HepG2 (cell line): ENCODE measurements around the gene GPN2. TPM values are rescaled to one million over a fixed set of nuclear protein-coding genes. Genes with fewer than 3 reads are reported as not detected.

Experiments used
- GFI1 ChIP-seq: sonication (generic); formaldehyde crosslinking; IDR thresholded peaks from 2 replicates; pipeline ENCODE4 v1.5.0; 2020; ENCODE audit warnings: missing genetic modification reagents, mild to moderate bottlenecking, borderline replicate concordance
- HIVEP1 ChIP-seq: sonication (generic); formaldehyde crosslinking; IDR thresholded peaks from 2 replicates; pipeline ENCODE4 v1.4.0; 2020; ENCODE audit warnings: mild to moderate bottlenecking, missing genetic modification reagents
- PAWR ChIP-seq: sonication (generic); formaldehyde crosslinking; IDR thresholded peaks from 2 replicates; pipeline ENCODE4 v1.4.0; 2020; ENCODE audit warnings: missing genetic modification reagents, mild to moderate bottlenecking, borderline replicate concordance
- PITX1 ChIP-seq: sonication (generic); formaldehyde crosslinking; IDR thresholded peaks from 2 replicates; pipeline ENCODE4 v1.5.1; 2020; ENCODE audit warnings: mild to moderate bottlenecking, missing genetic modification reagents
- SMAD3 ChIP-seq: sonication (generic); formaldehyde crosslinking; IDR thresholded peaks from 2 replicates; pipeline ENCODE4 v1.4.0; 2020; ENCODE audit warnings: missing genetic modification reagents
- YEATS2 ChIP-seq: sonication (generic); formaldehyde crosslinking; IDR thresholded peaks from 2 replicates; pipeline ENCODE4 v1.4.0; 2020; ENCODE audit warnings: missing genetic modification reagents, borderline replicate concordance
- ZNF746 ChIP-seq: sonication (generic); formaldehyde crosslinking; IDR thresholded peaks from 2 replicates; pipeline ENCODE4 v1.8.0; 2022; ENCODE audit warnings: mild to moderate bottlenecking, missing genetic modification reagents
- polyA plus RNA-seq, 8 experiments: library from polyadenylated mRNA; depleted of rRNA in 3 of 8; stranded (reverse) in 7 of 8; unstranded in 1 of 8; fragments of >200 nt; fragmentation: Illumina TruSeq in 4 of 8; extraction: Trizol in 4 of 8; gene quantifications; 2 replicates each; pipeline versions ENCODE4 v1.2.1 to v1.2.3, GENCODE V29; 2011 to 2016; ENCODE audit warnings: low read depth in 4 of 8, missing spikeins in 1 of 8, mixed read lengths in 1 of 8; ENCODE audit not compliant: insufficient read depth in 1 of 8
- total RNA-seq, 5 experiments: library from RNA; depleted of rRNA; stranded (reverse); fragments of >200 nt; fragmentation: Illumina TruSeq; extraction: Trizol; gene quantifications; 2 replicates each; pipeline ENCODE4 v1.2.3, GENCODE V29; 2016; ENCODE audit warnings: low read depth in 1 of 5
- TF ChIP-seq, protein P1 (sequence below): sonication (generic); formaldehyde crosslinking; IDR thresholded peaks from 2 replicates; pipeline ENCODE4 v1.4.0; 2020; ENCODE audit warnings: missing genetic modification reagents
- TF ChIP-seq, protein P2 (sequence below): sonication (generic); formaldehyde crosslinking; IDR thresholded peaks from 2 replicates; pipeline ENCODE4 v1.8.1; 2023; ENCODE audit warnings: missing genetic modification reagents, inconsistent platforms, borderline replicate concordance
- TF ChIP-seq, protein P3 (sequence below): sonication (generic); formaldehyde crosslinking; IDR thresholded peaks from 2 replicates; pipeline ENCODE4 v1.5.0; 2020; ENCODE audit warnings: missing genetic modification reagents
- TF ChIP-seq, protein P4 (sequence below): sonication (generic); formaldehyde crosslinking; IDR thresholded peaks from 2 replicates; pipeline ENCODE4 v1.5.0; 2020; ENCODE audit warnings: missing genetic modification reagents
- TF ChIP-seq, protein P5 (sequence below): sonication (generic); formaldehyde crosslinking; conservative IDR thresholded peaks from 2 replicates; pipeline ENCODE4 v1.8.0; 2022; ENCODE audit warnings: low read depth, missing genetic modification reagents
- TF ChIP-seq, protein P6 (sequence below): sonication (generic); formaldehyde crosslinking; IDR thresholded peaks from 2 replicates; pipeline ENCODE4 v1.5.0; 2020; ENCODE audit warnings: missing genetic modification reagents
- TF ChIP-seq, protein P7 (sequence below): sonication (generic); formaldehyde crosslinking; IDR thresholded peaks from 2 replicates; pipeline ENCODE4 v1.9.0; 2022; ENCODE audit warnings: missing genetic modification reagents, mild to moderate bottlenecking, borderline replicate concordance

Gene GPN2
- total and polyA plus RNA-seq, 2 of the 13 experiments (the other 11 are each of a cell fraction or from before 2014, with no cell fraction given) = 19.3 to 38.9 TPM

DNA sequence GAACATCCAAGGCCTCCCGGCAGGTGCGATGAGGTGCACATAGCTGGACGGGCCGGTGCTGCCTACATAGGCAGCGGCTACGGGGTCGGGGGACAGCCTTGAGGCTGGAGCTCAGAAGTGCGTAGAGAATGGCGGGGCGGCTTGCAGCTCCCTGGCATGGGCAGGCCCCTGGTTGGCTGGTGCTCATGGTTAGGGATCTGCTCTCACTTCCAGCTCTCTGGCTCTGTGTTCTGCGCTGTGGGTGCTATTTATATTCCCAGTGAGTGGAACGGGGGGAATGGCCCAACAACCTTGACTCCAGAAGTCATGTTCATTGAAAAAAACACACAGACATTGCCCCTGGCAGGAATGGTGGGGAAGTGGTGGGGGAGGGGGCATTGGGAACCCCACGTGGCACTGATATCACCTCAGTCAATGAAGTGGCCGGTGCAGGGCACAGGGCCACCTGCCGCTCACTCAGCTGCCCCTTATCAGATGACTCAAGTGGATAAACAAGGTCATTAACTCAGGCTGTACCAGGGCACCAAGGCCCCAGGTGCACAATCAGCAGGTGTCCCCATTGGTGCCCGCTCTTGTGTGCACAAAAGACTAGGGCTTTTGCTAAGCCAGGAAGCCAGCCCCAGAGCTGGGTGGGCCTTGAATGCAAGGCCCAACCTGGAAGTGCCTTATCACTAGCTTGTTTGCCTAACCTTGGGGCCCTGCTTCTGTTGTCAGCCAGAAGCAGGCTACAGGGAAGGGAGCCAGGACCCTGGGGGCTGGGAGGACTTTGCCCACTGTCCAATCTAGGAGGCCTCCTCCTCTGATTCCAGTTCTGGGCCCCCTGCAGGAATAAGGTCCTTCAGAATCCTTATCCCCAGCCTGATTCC is 23.9 kb upstream of the GPN2 start, which contains the start of gene NR0B2 (continued):
- TF ChIP-seq, protein P1, sequence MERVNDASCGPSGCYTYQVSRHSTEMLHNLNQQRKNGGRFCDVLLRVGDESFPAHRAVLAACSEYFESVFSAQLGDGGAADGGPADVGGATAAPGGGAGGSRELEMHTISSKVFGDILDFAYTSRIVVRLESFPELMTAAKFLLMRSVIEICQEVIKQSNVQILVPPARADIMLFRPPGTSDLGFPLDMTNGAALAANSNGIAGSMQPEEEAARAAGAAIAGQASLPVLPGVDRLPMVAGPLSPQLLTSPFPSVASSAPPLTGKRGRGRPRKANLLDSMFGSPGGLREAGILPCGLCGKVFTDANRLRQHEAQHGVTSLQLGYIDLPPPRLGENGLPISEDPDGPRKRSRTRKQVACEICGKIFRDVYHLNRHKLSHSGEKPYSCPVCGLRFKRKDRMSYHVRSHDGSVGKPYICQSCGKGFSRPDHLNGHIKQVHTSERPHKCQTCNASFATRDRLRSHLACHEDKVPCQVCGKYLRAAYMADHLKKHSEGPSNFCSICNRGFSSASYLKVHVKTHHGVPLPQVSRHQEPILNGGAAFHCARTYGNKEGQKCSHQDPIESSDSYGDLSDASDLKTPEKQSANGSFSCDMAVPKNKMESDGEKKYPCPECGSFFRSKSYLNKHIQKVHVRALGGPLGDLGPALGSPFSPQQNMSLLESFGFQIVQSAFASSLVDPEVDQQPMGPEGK = peak; percentile 97
- TF ChIP-seq, protein P2, sequence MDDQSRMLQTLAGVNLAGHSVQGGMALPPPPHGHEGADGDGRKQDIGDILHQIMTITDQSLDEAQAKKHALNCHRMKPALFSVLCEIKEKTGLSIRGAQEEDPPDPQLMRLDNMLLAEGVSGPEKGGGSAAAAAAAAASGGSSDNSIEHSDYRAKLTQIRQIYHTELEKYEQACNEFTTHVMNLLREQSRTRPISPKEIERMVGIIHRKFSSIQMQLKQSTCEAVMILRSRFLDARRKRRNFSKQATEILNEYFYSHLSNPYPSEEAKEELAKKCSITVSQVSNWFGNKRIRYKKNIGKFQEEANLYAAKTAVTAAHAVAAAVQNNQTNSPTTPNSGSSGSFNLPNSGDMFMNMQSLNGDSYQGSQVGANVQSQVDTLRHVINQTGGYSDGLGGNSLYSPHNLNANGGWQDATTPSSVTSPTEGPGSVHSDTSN (CRISPR knock-in tag) = 0 out of 2 replicates have a peak, but pooled peaks have one; percentile 27
- TF ChIP-seq, protein P3, sequence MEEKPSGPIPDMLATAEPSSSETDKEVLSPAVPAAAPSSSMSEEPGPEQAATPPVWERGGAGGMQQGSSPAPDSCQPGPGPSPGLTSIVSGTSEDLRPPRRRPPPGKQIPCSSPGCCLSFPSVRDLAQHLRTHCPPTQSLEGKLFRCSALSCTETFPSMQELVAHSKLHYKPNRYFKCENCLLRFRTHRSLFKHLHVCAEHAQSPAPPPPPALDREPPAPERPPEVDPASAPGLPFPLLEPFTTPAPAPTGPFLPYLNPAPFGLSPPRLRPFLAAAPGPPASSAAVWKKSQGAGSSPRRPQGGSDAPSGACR (CRISPR knock-in tag) = peak; percentile 96
- TF ChIP-seq GFI1 = peak; percentile 93
- TF ChIP-seq, protein P4, sequence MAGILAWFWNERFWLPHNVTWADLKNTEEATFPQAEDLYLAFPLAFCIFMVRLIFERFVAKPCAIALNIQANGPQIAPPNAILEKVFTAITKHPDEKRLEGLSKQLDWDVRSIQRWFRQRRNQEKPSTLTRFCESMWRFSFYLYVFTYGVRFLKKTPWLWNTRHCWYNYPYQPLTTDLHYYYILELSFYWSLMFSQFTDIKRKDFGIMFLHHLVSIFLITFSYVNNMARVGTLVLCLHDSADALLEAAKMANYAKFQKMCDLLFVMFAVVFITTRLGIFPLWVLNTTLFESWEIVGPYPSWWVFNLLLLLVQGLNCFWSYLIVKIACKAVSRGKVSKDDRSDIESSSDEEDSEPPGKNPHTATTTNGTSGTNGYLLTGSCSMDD = 0 out of 2 replicates have a peak, but pooled peaks have one; percentile 16
- peak; percentile 98 for TF ChIP-seq HIVEP1
- TF ChIP-seq, protein P5, sequence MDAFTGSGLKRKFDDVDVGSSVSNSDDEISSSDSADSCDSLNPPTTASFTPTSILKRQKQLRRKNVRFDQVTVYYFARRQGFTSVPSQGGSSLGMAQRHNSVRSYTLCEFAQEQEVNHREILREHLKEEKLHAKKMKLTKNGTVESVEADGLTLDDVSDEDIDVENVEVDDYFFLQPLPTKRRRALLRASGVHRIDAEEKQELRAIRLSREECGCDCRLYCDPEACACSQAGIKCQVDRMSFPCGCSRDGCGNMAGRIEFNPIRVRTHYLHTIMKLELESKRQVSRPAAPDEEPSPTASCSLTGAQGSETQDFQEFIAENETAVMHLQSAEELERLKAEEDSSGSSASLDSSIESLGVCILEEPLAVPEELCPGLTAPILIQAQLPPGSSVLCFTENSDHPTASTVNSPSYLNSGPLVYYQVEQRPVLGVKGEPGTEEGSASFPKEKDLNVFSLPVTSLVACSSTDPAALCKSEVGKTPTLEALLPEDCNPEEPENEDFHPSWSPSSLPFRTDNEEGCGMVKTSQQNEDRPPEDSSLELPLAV (CRISPR knock-in tag) = no peak
- peak; percentile 96 for TF ChIP-seq ZNF746 (CRISPR knock-in tag)
- TF ChIP-seq PITX1 (CRISPR knock-in tag) = peak; percentile 97
- TF ChIP-seq, protein P6, sequence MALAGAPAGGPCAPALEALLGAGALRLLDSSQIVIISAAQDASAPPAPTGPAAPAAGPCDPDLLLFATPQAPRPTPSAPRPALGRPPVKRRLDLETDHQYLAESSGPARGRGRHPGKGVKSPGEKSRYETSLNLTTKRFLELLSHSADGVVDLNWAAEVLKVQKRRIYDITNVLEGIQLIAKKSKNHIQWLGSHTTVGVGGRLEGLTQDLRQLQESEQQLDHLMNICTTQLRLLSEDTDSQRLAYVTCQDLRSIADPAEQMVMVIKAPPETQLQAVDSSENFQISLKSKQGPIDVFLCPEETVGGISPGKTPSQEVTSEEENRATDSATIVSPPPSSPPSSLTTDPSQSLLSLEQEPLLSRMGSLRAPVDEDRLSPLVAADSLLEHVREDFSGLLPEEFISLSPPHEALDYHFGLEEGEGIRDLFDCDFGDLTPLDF (CRISPR knock-in tag) = peak; percentile 61
- peak; percentile 74 for TF ChIP-seq YEATS2 (CRISPR knock-in tag)
- TF ChIP-seq PAWR (CRISPR knock-in tag) = 0 out of 2 replicates have a peak, but pooled peaks have one; percentile 65
- peak; percentile 60; the same call in 1 of the 2 replicates for TF ChIP-seq SMAD3 (CRISPR knock-in tag)
- TF ChIP-seq, protein P7, sequence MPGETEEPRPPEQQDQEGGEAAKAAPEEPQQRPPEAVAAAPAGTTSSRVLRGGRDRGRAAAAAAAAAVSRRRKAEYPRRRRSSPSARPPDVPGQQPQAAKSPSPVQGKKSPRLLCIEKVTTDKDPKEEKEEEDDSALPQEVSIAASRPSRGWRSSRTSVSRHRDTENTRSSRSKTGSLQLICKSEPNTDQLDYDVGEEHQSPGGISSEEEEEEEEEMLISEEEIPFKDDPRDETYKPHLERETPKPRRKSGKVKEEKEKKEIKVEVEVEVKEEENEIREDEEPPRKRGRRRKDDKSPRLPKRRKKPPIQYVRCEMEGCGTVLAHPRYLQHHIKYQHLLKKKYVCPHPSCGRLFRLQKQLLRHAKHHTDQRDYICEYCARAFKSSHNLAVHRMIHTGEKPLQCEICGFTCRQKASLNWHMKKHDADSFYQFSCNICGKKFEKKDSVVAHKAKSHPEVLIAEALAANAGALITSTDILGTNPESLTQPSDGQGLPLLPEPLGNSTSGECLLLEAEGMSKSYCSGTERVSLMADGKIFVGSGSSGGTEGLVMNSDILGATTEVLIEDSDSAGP (CRISPR knock-in tag) = peak; percentile 92
